Measurements from ENCODE around the gene FGF14.

- TF ChIP-seq CTCF (conservative IDR thresholded peaks at IDR 0.05; ENCODE audit: low read depth in 2 of 2) (no peak), JUNB (IDR thresholded peaks at IDR 0.05; ENCODE audit: unreplicated experiment) (no peak), EZH2 (IDR thresholded peaks at IDR 0.05; ENCODE audit: low read depth, unreplicated experiment) (no peak), REST (IDR thresholded peaks at IDR 0.05; ENCODE audit: unreplicated experiment) (no peak), ZNF331 (CRISPR knock-in tag; IDR thresholded peaks at IDR 0.05; ENCODE audit: low read depth) (no peak), POLR2AphosphoS5 (IDR thresholded peaks at IDR 0.05; ENCODE audit: low read depth) (no peak), EZH2phosphoT487 (IDR thresholded peaks at IDR 0.05; ENCODE audit: unreplicated experiment) (no peak)
Observed at GRCh38 chr13:102327119-102327617, 74.7 kb downstream of the FGF14 start.

All from GM23338 (cell line).